GM12891 (cell line): Measurements from ENCODE around the gene NLGN1.

Experiments
- PAX5 ChIP-seq: IDR thresholded peaks from 2 replicates; pipeline ENCODE4 v1.6.1; 2011; ENCODE audit warnings: low read length, moderate library complexity, mild to moderate bottlenecking; ENCODE audit not compliant: insufficient read depth, severe bottlenecking
- POLR2A ChIP-seq: IDR thresholded peaks from 2 replicates; pipeline ENCODE4 v1.6.1; 2011; ENCODE audit warnings: low read depth, low read length, control low read depth
- POLR2AphosphoS5 ChIP-seq: IDR thresholded peaks from 2 replicates; pipeline ENCODE4 v1.6.1; 2011; ENCODE audit warnings: low read depth, low read length, control low read depth
- SPI1 ChIP-seq: IDR thresholded peaks from 2 replicates; pipeline ENCODE4 v1.6.1; 2011; ENCODE audit warnings: low read depth, low read length, control low read depth
- TAF1 ChIP-seq: IDR thresholded peaks from 2 replicates; pipeline ENCODE4 v1.6.1; 2011; ENCODE audit warnings: low read depth, low read length, control low read depth

DNA sequence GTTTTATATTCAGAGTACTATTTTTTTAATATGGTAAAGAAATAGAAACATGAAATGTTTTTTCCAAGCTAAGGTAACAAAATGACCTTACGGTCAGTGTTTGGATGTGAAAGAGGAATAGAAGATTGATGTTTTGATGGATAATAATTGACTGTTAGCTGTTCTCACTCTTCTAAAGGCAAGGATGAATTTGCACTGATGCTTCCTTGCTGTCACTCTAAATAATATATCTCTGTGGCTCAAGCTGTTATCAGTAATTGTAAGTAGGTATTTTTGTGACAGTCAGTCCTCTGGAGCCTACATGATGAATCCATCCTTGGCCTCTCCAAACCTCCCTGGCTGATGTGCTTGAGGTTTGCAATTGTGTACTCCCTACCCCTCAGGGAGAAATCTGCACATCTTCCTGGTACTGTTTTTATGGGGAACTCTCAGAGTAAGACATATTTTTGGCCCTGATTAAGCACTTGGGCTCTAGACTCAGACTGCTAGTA, 283.7 kb downstream of the NLGN1 start:
- TF ChIP-seq POLR2AphosphoS5 (no peak), POLR2A (no peak), TAF1 (no peak), SPI1 (no peak), PAX5 (no peak)
